NCI-H460 (cell line): ENCODE measurements around the gene RAP1B. TPM values are rescaled to one million over a fixed set of nuclear protein-coding genes. Genes with fewer than 3 reads are reported as not detected.
"Not testable (repeated sequence)": the region's sequence is repeated elsewhere in the genome, so short reads cannot be mapped to it uniquely, and the experiment has no call there.

ENCODE experiments used
- DNase-seq: peaks from one replicate; pipeline ENCODE4 v3.0.0-alpha.2; 2016; ENCODE audit warnings: low read depth; ENCODE audit errors: extremely low read depth
- total RNA-seq: library from RNA; depleted of rRNA; stranded (reverse); fragments of >200 nt; shearing (Covaris generic); gene quantifications from 2 replicates; pipeline ENCODE4 v1.2.3, GENCODE V29; 2014

Gene RAP1B
- total RNA-seq, 1 experiment from 2014 or later: 146 TPM

- no peak for DNase-seq
These were observed 20.5 kb downstream of the RAP1B start for GRCh38 chr12:68631227-68631626.

- no peak for DNase-seq
These were observed 21.8 kb downstream of the RAP1B start for GRCh38 chr12:68632486-68632885.

DNA sequence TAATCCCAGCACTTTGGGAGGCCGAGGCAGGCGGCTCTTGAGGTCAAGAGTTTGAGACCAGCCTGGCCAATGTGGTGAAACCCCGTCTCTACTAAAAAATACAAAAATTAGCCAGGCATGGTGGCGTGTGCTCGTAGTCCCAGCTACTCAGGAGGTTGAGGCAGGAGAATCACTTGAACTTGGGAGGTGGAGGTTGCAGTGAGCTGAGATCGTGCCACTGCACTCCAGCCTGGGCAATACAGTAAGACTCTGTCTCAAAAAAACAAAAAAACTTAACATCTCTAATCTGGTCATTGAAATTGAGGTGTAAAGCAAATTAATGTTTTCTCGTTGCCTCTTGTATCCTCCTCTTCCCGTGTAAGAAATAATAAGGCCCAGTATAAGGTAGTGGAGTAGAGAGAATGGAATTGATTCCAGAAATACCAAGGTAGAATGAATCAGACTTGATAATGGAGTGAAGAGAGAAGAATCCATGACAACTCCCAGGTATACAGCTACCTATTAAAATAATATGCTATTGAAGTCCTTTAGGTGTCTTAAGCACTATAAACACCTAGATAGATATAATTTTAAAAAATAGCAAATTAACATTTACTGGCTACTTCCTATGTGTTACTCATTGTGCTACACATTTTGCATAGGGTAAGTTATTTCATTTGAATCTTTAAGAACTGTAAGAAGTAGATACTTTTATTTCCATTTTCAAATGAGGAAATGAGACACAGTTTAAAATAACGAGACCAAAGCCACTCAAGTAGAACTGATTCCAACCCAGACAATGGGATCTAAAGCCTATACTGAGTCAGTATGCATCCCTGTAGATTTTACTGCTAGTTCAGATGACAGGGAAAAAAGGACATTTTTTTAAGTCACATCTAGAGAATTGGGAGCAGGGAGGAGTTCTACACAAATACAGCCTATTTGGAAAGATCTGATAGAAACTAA lies 23.2 kb downstream of the RAP1B start:
- DNase-seq: no peak

GRCh38 chr12:68636268-68636667 lies 25.6 kb downstream of the RAP1B start:
- peak; percentile 12 for DNase-seq

DNA sequence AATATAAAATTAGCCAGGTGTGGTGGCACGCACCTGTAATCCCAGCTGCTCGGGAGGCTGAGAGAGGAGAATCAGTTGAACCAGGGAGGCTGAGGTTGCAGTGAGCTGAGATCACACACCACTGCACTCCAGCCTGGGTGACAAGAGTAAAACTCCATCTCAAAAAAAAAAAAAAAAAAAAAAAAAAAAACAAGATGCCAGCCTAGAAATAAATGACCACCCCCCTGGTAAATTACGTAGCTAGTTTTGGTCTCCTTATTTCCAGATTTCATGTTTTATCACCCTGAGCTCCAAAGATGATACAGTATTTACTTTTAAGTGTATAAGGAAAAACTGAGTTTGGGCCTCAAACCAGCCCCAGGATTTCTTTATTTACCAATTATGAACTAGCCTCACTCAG lies 26.7 kb downstream of the RAP1B start:
- not testable (repeated sequence) for DNase-seq

DNA sequence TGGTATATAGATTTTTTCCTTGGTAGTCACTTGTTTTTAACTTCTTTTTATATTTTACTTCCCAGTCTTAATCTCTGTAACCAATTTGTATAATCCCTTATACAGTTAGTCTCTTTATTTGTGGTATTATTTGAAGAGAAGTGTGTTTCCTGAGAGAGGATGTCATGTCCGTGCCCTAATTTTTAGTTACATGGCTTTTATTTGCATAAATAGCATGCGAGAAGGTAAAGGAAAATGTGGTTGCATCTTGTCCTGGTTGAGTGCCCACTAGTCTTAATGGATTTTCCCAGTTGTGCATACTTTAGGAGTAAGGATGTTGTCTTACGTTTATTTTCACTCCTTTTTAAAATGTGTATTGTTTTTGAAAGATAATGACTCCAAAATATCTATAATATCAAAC lies 27.5 kb downstream of the RAP1B start:
- DNase-seq: no peak

DNA sequence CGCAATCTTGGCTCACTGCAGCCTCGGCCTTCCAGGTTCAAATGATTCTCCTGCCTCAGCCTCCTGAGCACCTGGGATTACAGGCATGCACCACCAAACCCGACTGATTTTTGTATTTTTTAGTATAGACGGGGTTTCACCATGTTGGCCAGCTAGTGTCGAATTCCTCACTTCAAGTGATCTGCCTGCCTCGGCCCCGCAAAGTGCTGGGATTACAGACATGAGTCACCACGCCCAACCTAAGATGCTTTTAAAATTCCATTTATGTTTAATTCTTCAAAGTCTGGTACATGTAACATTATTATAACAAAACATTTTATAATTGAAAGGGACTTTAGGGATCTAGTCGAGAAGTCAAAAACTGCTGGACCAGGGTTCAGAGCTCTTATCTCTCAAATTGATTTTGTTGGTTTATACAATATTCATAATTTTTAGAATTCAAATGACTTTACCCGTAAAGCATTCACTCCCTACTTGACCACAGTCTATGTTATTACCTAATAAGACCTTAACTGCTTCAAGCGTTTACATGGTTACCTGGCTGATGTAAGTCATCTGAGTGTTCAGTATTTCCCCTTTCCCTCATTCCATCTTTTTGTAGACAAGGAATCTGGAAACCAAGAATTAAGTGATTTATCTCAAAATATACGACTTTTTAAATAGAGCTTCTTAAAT lies 28.2 kb downstream of the RAP1B start:
- no peak for DNase-seq

- DNase-seq: no peak
These were observed 28.7 kb downstream of the RAP1B start for GRCh38 chr12:68639396-68639767.

- no peak for DNase-seq
These were observed 30.4 kb downstream of the RAP1B start for GRCh38 chr12:68641138-68641537.

DNA sequence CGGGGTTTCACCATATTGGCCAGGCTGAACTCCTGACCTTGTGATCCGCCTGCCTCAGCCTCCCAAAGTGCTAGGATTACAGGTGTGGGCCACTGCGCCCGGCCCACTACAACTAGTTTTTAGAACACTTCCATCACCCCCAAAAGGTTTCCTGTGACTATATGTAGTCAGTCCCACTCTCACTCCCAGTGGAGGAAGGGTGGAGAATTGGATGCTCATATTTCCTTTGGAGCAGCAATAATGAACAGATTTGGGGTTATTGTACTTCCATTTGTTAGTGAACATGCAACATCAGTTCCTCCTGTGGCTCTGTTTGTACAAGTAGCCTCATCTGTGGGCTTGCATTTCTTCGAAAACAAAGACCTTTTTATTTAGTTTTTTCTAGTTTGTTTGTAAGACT lies 35.8 kb downstream of the RAP1B start:
- DNase-seq: no peak

DNA sequence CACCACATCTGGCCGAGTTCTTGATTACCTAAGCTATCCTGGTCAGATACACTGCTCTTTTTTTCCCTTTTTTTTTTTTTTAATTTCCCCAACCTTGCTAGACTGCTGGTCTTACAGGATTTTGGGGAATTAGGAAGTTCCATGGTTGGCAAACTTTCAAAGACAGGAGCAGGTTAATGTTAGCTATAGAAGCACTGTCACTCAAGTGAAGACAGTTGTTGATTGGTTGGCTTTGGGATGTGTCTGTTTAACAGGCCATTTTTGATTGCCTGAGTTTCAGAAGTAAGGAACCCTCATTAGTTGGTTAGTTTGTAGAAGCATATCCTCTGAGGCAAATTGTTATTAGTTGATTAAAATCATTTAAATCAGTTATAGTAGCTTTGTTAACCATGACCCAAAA lies 36.8 kb downstream of the RAP1B start:
- no peak for DNase-seq

GRCh38 chr12:68648179-68648578 lies 37.5 kb downstream of the RAP1B start:
- DNase-seq: no peak

DNA sequence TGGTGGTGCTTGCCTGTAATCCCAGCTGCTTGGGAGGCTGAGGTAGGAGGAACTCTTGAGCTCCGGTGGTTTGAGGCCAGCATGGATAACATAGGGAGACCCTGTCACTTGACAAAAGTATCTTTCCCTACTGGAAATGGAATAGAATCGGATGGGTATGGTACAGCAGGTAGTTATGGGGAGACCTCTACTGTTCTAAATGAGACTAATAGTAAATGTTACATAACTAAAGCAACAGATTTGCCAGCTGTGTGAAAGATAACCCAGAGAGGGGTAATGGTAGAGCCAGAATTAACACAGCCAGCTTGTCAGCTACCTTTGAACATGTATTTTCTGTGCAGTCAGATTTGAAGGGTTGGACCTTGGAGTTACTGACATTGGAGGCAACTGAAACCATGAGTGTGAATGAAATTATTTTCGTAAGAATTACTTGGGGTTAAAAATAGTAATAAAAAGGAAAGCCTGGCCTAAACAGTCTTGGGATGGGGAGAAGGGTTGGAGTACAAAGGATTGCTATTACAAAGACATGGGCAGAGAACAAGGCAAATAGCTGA lies 54.4 kb downstream of the RAP1B start:
- no peak for DNase-seq

DNA sequence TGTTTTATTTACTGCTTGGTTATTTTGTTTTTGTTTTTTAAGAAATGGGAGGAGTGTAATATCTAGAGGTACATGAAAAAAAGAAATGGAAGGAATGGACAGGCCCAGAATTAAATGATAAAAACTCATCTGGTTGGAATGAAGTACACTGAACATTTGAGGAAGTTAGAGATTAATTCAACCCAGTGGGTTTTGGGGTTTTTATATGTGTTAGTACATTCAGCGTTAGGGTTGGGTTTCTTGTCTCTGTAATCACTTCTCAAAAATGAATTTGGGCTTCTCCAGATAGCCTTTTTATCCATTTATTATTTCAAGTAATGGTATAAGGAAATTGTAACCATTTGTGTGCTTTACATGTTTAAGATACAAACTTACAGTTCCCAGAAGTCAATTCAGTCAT lies 56.6 kb downstream of the RAP1B start:
- no peak for DNase-seq

DNA sequence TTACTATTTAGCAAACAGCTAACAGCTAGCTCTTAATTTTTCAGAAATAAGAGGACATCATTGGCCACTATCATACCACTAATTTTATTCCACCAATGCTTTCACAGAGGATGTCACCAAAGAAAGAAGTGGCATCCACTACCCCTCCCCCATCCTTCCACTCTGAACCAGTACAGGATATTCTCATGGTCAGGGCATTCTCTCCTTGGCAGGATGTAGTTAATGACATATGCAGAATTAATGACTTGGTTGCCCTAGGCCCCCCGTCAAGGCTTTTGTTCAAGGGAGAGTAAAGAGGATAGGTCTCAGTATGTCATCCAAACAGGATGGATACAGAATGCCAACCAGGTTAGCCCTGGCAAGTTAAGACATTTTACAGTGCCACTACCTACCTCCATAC lies 57.2 kb downstream of the RAP1B start:
- DNase-seq: no peak

GRCh38 chr12:68671179-68671578 lies 60.5 kb downstream of the RAP1B start:
- DNase-seq: no peak

DNA sequence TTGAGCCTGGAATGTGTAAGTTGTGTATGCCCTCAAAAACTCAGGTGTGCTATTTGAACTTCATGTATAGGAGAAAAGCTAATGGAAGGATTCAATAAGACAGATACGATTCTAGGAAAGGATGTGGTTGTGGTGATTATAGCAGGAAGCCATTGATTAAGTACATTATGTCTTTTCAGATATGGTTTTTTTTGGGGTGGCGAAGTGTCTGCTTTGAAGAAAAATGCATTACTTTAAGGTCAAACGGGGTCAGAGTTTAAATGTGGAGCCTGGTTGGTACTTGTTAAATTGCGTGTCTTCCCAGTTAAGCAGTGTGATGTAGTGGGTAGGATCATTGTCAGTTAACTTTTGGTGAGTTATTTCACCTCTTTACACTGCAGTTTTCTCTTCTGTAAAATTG lies 63.1 kb downstream of the RAP1B start:
- DNase-seq: no peak

DNA sequence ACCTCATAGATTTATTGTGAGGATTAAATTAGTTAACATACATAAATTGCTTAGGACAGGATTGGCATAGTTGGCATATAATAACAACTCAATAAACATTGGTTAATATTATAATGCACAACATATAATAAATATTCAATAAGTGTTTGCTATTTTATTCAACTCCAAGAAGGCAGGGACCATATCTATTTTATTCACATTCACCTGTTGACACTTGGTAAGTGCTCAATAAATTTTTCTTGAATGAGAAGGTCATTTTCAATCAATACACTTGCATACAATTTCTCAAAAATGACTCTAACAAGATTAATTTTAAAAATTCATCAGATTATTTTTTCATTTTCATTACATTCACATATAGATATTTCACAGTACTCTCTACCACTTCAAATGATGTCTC lies 63.7 kb downstream of the RAP1B start:
- DNase-seq: no peak

DNA sequence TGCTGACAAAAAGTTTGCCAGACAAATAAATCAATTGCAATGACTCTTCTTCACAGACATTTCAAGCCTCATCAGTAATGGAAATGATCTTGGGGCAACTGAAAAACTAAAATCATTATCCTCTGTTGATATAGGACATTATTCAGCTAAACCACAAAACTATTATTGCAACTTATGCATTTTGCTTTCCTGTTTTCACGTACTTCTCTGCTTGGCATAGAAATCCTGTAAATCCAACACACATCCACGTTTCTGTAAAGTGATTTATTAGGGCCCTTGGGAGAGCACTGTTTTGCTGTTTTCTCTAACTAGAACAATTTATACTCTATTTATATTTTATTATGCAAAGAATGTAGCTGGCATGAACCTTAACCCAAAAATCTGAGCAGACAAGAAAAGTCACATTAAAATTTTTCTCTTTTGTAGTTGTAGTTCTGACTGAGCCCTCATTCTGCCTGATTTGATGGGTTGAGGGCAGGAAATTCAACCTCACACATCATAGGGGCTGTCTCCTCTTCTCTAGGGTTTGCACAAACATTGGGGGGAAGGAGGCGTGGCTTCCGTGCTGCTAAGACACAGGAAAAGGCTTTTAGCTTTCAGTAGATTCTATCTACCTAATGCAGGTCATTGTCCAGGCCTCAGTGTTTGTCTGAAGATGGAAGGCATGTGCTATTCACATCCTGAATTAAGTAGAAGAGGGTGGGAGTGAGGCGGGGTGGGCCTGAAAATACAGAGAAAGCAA lies 64.6 kb downstream of the RAP1B start:
- DNase-seq: no peak

DNA sequence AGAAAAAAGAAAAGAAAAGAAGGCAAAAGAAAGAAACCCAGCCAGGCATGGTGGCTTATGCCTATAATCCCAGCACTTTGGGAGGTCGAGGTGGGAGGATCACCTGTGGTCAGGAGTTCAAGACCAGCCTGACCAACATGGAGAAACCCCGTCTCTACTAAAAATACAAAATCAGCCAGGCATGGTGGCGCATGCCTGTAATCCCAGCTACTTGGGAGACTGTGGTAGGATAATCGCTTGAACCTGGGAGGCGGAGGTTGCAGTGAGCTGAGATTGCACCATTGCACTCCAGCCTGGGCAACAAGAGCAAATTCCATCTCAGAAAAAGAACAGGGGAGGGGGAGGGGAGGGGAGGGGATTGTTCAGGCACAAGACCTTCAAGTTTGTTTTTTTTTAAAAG lies 66.2 kb downstream of the RAP1B start:
- not testable (repeated sequence) for DNase-seq

- peak; percentile 7 for DNase-seq
These were observed 75.5 kb downstream of the RAP1B start for GRCh38 chr12:68686262-68686594.
